ENCODE results near the gene CBLL1. TPM values are rescaled to one million over a fixed set of nuclear protein-coding genes. Genes with fewer than 3 reads are reported as not detected.

The CBLL1 gene
- total and polyA plus RNA-seq, 2 donors (not counting 1 experiment from before 2014, with no cell fraction given), result 22.1 to 57.2 TPM

DNA sequence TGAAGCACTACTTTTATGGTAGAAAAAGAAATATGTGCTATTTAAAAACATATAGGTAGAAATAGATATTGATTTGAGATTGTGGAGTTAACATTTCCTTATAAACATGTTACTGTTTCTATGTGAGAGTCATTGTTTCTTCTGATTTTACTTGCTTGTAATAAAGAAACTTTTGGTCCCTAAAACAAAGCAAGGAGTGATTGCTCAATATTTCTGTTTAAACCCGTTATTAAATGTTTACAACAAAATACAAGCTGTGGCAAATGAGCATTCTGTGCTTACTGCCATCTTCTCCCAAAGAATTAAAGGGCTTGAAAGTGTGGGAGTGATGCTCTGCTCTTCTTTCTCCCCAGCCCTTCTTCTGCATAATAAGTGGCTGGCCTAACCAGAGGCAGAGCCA is 22.7 kb upstream of the CBLL1 start:
- Mint-ChIP-seq H3K27me3 (peaks cover 5% of the 10 kb centered on the region), H3K4me3 (no peak overlapping the region), H3K9me3 (ENCODE audit: insufficient read depth) (no peaks in the 10 kb centered on the region), H3K27ac (no peak overlapping the region), H3K4me1 (no peaks in the 10 kb centered on the region)
- intact Hi-C loops (cut with micrococcal nuclease), result no loop called here
- ATAC-seq (ENCODE audit: low read depth) (no peak), DNase-seq (no peak)
- ChIA-PET CTCF (interaction anchor here (1.5 kb wide), 1 partner anchor 10 kb away, joined by 3 read pairs; no protein-coding TSS in a partner anchor), POLR2A (no interaction called here)
- Histone ChIP-seq H3K27ac (ENCODE audit: low read length in 2 of 2) (no peak overlapping the region), H3K9ac (ENCODE audit: low read length) (no peak overlapping the region), H3K4me2 (replicated peaks; ENCODE audit: low read depth, low read length, poor library complexity, severe bottlenecking) (no peak overlapping the region), H2AFZ (ENCODE audit: insufficient read depth, low read depth, low read length, poor library complexity, severe bottlenecking) (no peak overlapping the region), H3K36me3 (replicated peaks in 1 of 2; ENCODE audit: control extremely low read depth in 1 of 2, control insufficient read depth in 1 of 2, extremely low read depth in 1 of 2, insufficient read depth in 2 of 2, low read length in 1 of 2) (no peaks in the 10 kb centered on the region), H3K4me1 (ENCODE audit: control insufficient read depth in 2 of 2, insufficient read depth in 2 of 2, low read length in 2 of 2) (no peaks in the 10 kb centered on the region), H4K20me1 (ENCODE audit: control insufficient read depth, insufficient read depth, low read length, poor library complexity, severe bottlenecking) (no peaks in the 10 kb centered on the region), H3K27me3 (replicated peaks in 1 of 4; ENCODE audit: control extremely low read depth in 1 of 4, control insufficient read depth in 3 of 4, insufficient read depth in 4 of 4, low read length in 3 of 4) (no peaks in the 10 kb centered on the region), H3K9me3 (ENCODE audit: control extremely low read depth in 1 of 3, control insufficient read depth in 2 of 3, insufficient read depth in 1 of 3, low read length in 2 of 3) (no peaks in the 10 kb centered on the region), H3K4me3 (ENCODE audit: control extremely low read depth in 1 of 5, extremely low read depth in 1 of 5, insufficient read depth in 1 of 5, low read depth in 2 of 5, low read length in 4 of 5) (no peak overlapping the region), H3K79me2 (ENCODE audit: control insufficient read depth, insufficient read depth, low read length) (no peaks in the 10 kb centered on the region)
- WGBS (ENCODE audit: insufficient coverage), result no CpG with 5 or more reads among the region's 1 CpG
- TF ChIP-seq CTCF (IDR thresholded peaks at IDR 0.05) (no peak), EZH2 (IDR thresholded peaks at IDR 0.05; ENCODE audit: borderline replicate concordance, insufficient read depth, low read depth, low read length, poor library complexity, severe bottlenecking) (no peak)

GRCh38 chr7:107723255-107723654 is 20.7 kb upstream of the CBLL1 start:
- ATAC-seq (ENCODE audit: low read depth), result no peak
- TF ChIP-seq EZH2 (IDR thresholded peaks at IDR 0.05; ENCODE audit: borderline replicate concordance, insufficient read depth, low read depth, low read length, poor library complexity, severe bottlenecking), result no peak
- no peak for TF ChIP-seq CTCF (IDR thresholded peaks at IDR 0.05)
- H3K9ac ChIP-seq (ENCODE audit: low read length), result no peak overlapping the region
- H3K4me3 ChIP-seq (ENCODE audit: control extremely low read depth in 1 of 5, extremely low read depth in 1 of 5, insufficient read depth in 1 of 5, low read depth in 2 of 5, low read length in 4 of 5), result no peak overlapping the region
- H3K4me2 ChIP-seq (replicated peaks; ENCODE audit: low read depth, low read length, poor library complexity, severe bottlenecking), result no peak overlapping the region
- no peaks in the 10 kb centered on the region for H3K9me3 Mint-ChIP-seq (ENCODE audit: insufficient read depth)
- H2AFZ ChIP-seq (ENCODE audit: insufficient read depth, low read depth, low read length, poor library complexity, severe bottlenecking), result no peak overlapping the region
- H3K79me2 ChIP-seq (ENCODE audit: control insufficient read depth, insufficient read depth, low read length), result no peaks in the 10 kb centered on the region
- no peaks in the 10 kb centered on the region for H3K36me3 ChIP-seq (replicated peaks in 1 of 2; ENCODE audit: control extremely low read depth in 1 of 2, control insufficient read depth in 1 of 2, extremely low read depth in 1 of 2, insufficient read depth in 2 of 2, low read length in 1 of 2)
- no peak overlapping the region for H3K4me3 Mint-ChIP-seq
- no peaks in the 10 kb centered on the region for H3K4me1 ChIP-seq (ENCODE audit: control insufficient read depth in 2 of 2, insufficient read depth in 2 of 2, low read length in 2 of 2)
- DNase-seq, result no peak
- POLR2A ChIA-PET, result no interaction called here
- H3K4me1 Mint-ChIP-seq, result no peaks in the 10 kb centered on the region
- WGBS (ENCODE audit: insufficient coverage), result no CpG with 5 or more reads among the region's 2 CpGs
- H3K27ac Mint-ChIP-seq, result no peak overlapping the region
- H3K9me3 ChIP-seq (ENCODE audit: control extremely low read depth in 1 of 3, control insufficient read depth in 2 of 3, insufficient read depth in 1 of 3, low read length in 2 of 3), result no peaks in the 10 kb centered on the region
- intact Hi-C loops (cut with micrococcal nuclease), result no loop called here
- peaks cover 20% of the 10 kb centered on the region for H3K27me3 Mint-ChIP-seq
- CTCF ChIA-PET, result interaction anchor here (0.5 to 9.0 kb wide), 8 partner anchors 12 to 576 kb away, joined by 3 to 133 read pairs (median 4); partner anchors contain the start of gene CBLL1
- H3K27me3 ChIP-seq (replicated peaks in 1 of 4; ENCODE audit: control extremely low read depth in 1 of 4, control insufficient read depth in 3 of 4, insufficient read depth in 4 of 4, low read length in 3 of 4), result peaks cover 0 to 3% (median 1%) of the 10 kb centered on the region in 4 experiments
- H4K20me1 ChIP-seq (ENCODE audit: control insufficient read depth, insufficient read depth, low read length, poor library complexity, severe bottlenecking), result no peaks in the 10 kb centered on the region
- no peak overlapping the region for H3K27ac ChIP-seq (ENCODE audit: low read length in 2 of 2)

All from B cell (primary cell).